ENCODE results near the gene CEP68. TPM values are rescaled to one million over a fixed set of nuclear protein-coding genes. Genes with fewer than 3 reads are reported as not detected.
"Not testable (repeated sequence)": the region's sequence is repeated elsewhere in the genome, so short reads cannot be mapped to it uniquely, and the experiment has no call there.

Gene CEP68, protein sequence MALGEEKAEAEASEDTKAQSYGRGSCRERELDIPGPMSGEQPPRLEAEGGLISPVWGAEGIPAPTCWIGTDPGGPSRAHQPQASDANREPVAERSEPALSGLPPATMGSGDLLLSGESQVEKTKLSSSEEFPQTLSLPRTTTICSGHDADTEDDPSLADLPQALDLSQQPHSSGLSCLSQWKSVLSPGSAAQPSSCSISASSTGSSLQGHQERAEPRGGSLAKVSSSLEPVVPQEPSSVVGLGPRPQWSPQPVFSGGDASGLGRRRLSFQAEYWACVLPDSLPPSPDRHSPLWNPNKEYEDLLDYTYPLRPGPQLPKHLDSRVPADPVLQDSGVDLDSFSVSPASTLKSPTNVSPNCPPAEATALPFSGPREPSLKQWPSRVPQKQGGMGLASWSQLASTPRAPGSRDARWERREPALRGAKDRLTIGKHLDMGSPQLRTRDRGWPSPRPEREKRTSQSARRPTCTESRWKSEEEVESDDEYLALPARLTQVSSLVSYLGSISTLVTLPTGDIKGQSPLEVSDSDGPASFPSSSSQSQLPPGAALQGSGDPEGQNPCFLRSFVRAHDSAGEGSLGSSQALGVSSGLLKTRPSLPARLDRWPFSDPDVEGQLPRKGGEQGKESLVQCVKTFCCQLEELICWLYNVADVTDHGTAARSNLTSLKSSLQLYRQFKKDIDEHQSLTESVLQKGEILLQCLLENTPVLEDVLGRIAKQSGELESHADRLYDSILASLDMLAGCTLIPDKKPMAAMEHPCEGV
- 20.3 TPM for total RNA-seq

DNA sequence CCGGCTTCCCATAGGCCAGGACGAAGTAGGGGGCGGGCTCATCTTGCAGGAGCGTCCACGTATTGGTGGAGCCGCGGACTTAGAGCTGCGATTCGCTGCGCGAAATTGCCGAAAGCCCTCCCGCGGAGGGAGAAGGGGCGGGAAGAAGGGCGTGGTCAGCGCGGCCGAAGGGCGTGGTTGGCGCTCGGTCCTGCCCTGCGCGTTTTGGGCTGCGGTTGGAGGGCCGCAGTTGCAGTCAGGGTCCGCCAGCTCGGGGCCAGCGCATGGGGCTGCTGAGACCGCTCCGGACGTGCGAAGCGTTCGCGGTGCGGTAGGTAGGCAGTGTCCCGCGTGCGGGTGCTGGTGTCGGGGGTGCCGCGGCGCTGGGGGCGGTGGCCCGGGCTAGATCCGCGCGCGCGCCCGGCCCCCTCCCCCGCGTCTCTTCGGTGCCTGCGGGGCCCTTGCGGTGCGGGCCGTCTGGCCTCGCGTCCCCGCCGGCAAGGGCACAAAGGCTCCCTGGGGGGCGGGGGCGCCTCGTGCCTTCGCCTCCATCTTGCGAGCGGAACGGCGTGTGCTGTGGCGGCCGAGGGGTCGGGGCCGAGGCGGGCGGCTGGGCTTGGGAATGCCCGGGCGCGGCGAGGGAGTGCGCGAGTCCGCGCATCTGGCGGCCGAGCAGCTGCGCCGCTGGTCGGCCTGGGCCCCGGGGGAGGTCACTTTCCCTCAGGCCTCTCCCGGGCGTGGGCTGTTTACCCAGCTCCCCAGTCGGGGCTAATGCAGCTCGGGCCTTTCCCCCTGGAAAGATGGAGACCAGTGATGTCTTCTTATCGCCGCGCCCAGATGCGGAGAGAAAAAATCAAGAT lies at the start of gene CEP68:
Gene CEP68, plus strand, starts transcription at position 202 of the 839 bp plus-strand sequence. CDS start 13,029 bp downstream, outside the sequence.
- peak; percentile 94 for DNase-seq

- no peak for DNase-seq
Observed at GRCh38 chr2:65013776-65014175, 42.4 kb upstream of the CEP68 start.

DNA sequence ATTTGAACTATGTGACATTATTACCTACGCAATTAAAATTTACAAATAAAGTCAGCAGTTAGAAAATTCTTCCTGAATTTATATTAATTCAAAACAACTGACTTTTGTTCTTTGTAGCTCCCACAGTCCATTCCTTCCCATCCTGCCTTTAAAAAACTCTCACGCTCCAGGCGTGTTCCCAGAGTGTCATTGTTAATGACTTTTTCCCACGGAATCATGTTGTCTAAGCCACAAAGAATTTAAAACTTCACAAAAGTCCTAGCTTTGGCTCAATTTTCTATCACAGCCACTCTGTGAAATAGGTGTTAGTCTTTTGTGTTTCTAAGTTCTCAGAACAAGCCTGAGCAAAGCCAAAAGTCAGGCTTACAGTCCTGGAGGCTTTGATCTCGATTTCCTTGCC lies 40.5 kb upstream of the CEP68 start:
- no peak for DNase-seq

DNA sequence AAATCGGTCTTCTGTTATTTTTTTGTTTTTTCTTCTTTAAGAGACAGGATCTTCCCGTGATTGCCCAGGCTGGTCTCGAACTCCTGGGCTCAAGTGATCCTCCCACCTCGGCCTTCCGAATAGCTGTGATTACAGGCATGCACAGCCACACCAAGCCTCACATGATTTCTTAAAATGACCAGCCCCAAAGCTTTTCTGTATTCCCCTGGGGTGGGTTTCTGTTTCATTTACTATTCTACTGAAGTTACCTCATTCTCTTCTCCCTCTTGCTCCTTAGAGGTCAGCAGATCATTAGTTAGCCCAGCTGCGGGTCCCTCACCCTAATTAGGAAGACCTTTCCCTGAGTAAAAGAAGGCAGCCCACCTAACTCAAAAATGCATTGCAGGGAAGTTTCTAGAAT lies 39.4 kb upstream of the CEP68 start:
- no peak for DNase-seq

GRCh38 chr2:65017335-65017734 lies 38.9 kb upstream of the CEP68 start:
- no peak for DNase-seq

- no peak for DNase-seq
Observed at GRCh38 chr2:65018141-65018582, 38.1 kb upstream of the CEP68 start.

- DNase-seq: no peak
Observed at GRCh38 chr2:65019010-65019409, 37.2 kb upstream of the CEP68 start.

GRCh38 chr2:65019675-65020195 lies 36.5 kb upstream of the CEP68 start:
- DNase-seq: no peak

GRCh38 chr2:65020251-65020650 lies 36.0 kb upstream of the CEP68 start:
- not testable (repeated sequence) for DNase-seq

DNA sequence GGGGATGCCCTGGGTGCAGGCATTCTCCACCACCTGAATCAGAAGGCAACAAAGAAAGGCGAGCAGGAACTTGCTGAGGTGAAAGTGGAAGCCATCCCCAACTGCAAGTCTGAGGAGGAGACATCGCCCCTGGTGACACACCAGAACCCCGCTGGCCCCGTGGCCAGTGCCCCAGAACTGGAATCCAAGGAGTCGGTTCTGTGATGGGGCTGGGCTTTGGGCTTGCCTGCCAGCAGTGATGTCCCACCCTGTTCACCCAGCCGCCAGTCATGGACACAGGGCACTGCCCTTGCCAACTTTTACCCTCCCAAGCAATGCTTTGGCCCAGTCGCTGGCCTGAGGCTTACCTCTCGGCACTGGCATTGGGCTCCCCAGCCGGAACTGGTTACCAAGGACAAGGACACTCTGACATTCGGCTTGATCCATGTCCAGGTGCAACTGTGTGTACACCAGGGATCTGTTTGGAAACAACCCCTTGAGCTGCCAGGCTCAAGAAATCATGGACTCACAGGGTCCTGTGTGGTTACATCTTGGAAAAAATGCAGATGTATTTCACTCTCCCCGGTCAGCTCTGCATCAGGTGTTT lies 35.2 kb upstream of the CEP68 start:
- DNase-seq: no peak

- no peak for DNase-seq
Observed at GRCh38 chr2:65021709-65022108, 34.5 kb upstream of the CEP68 start.

- DNase-seq: no peak
Observed at GRCh38 chr2:65022189-65022588, 34.0 kb upstream of the CEP68 start.

- DNase-seq: no peak
Observed at GRCh38 chr2:65023742-65024141, 32.5 kb upstream of the CEP68 start.

DNA sequence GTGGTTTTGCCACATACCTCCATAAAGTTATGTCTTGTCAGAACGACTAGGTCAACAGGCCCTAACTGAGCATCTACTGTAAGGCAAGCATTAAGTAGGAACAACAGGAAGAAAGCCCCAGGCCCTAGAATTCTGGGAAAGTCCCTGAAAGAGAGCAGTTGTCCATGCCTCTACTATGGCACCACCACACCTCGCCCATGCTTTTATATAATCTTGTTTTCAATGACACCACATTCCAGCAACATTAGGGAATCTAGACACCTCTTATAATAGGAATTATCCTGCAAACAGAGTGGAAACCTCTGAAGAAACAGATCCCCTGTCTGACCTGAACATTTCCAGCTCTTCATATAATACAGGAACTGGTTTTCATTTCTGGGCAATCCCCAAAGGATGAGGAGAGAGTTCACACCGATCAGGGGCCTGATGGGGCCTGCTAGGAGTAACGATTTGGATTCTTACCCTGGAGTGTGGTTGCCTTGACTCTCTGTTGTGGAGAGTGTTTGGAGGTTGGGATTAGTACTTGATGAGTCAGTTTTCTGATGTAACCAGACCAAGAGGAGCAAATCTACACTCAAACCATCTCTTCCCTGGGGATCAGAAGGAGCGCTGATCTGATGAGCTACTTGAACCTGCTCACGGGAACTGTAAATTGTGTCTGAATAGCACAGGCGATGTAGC lies 31.9 kb upstream of the CEP68 start:
- DNase-seq: no peak

- DNase-seq: no peak
Observed at GRCh38 chr2:65025453-65026123, 30.6 kb upstream of the CEP68 start.

GRCh38 chr2:65026154-65026553 lies 30.1 kb upstream of the CEP68 start:
- no peak for DNase-seq

GRCh38 chr2:65026704-65027464 lies 29.3 kb upstream of the CEP68 start:
- no peak for DNase-seq

GRCh38 chr2:65027616-65028244 lies 28.5 kb upstream of the CEP68 start:
- no peak for DNase-seq

Data from skin of body (tissue), 2 donors.